ENCODE measurements around the gene TM4SF20.
"Not testable (repeated sequence)": the region's sequence is repeated elsewhere in the genome, so short reads cannot be mapped to it uniquely, and the experiment has no call there.

The TM4SF20 gene

GRCh38 chr2:227367427-227367795 lies 11.7 kb downstream of the TM4SF20 start:
- DNase-seq (ENCODE audit: low spot score) = no peak

- DNase-seq (ENCODE audit: low spot score) = peak; percentile 39
Observed at GRCh38 chr2:227366769-227367426, 12.2 kb downstream of the TM4SF20 start.

GRCh38 chr2:227365833-227366232 lies 13.3 kb downstream of the TM4SF20 start:
- DNase-seq (ENCODE audit: low spot score) = no peak

- not testable (repeated sequence) for DNase-seq (ENCODE audit: low spot score)
Observed at GRCh38 chr2:227364585-227365263, 14.4 kb downstream of the TM4SF20 start.

GRCh38 chr2:227363756-227364155 lies 15.3 kb downstream of the TM4SF20 start:
- DNase-seq (ENCODE audit: low spot score) = no peak

- no peak for DNase-seq (ENCODE audit: low spot score)
Observed at GRCh38 chr2:227360351-227360750, 18.8 kb downstream of the TM4SF20 start.

- no peak for DNase-seq (ENCODE audit: low spot score)
Observed at GRCh38 chr2:227351639-227352038, 27.5 kb downstream of the TM4SF20 start.

GRCh38 chr2:227349989-227350612 lies 29.0 kb downstream of the TM4SF20 start:
- DNase-seq (ENCODE audit: low spot score) = no peak

GRCh38 chr2:227348324-227348723 lies 30.8 kb downstream of the TM4SF20 start:
- DNase-seq (ENCODE audit: low spot score) = no peak

GRCh38 chr2:227347117-227347516 lies 32.0 kb downstream of the TM4SF20 start:
- no peak for DNase-seq (ENCODE audit: low spot score)

- no peak for DNase-seq (ENCODE audit: low spot score)
Observed at GRCh38 chr2:227344231-227344630, 34.9 kb downstream of the TM4SF20 start.

- no peak for DNase-seq (ENCODE audit: low spot score)
Observed at GRCh38 chr2:227341553-227341952, 37.6 kb downstream of the TM4SF20 start.

- no peak for DNase-seq (ENCODE audit: low spot score)
Observed at GRCh38 chr2:227340106-227340505, 39.0 kb downstream of the TM4SF20 start.

GRCh38 chr2:227339098-227339599 lies 40.0 kb downstream of the TM4SF20 start:
- no peak for DNase-seq (ENCODE audit: low spot score)

- no peak for DNase-seq (ENCODE audit: low spot score)
Observed at GRCh38 chr2:227337442-227337841, 41.7 kb downstream of the TM4SF20 start.

- no peak for DNase-seq (ENCODE audit: low spot score)
Observed at GRCh38 chr2:227335713-227336112, 43.4 kb downstream of the TM4SF20 start.

GRCh38 chr2:227326783-227327182 lies 52.3 kb downstream of the TM4SF20 start:
- no peak for DNase-seq (ENCODE audit: low spot score)

GRCh38 chr2:227325839-227326195 lies 53.3 kb downstream of the TM4SF20 start:
- DNase-seq (ENCODE audit: low spot score) = peak; percentile 49

GRCh38 chr2:227324995-227325838 lies 53.9 kb downstream of the TM4SF20 start, which contains the start of gene MFF:
TSS of gene MFF (plus strand) at chr2:227325251. CDS start at chr2:227330666, 5,415 bp downstream.
- DNase-seq (ENCODE audit: low spot score) = peak; percentile 89

GRCh38 chr2:227324642-227324994 lies 54.5 kb downstream of the TM4SF20 start:
- peak; percentile 37 for DNase-seq (ENCODE audit: low spot score)

- no peak for DNase-seq (ENCODE audit: low spot score)
Observed at GRCh38 chr2:227323818-227324217, 55.3 kb downstream of the TM4SF20 start.

GRCh38 chr2:227322530-227323205 lies 56.4 kb downstream of the TM4SF20 start:
- no peak for DNase-seq (ENCODE audit: low spot score)
